H9 (cell line): Measurements from ENCODE around the gene AKIRIN2. TPM values are rescaled to one million over a fixed set of nuclear protein-coding genes. Genes with fewer than 3 reads are reported as not detected.
A peak's percentile ranks its signal among the peaks of the same experiment; 100 is the strongest.

Source experiments
- DNase-seq: peaks from one replicate; pipeline ENCODE4 v3.0.0-alpha.2; 2017
- H2AFZ ChIP-seq: one replicate; pipeline ENCODE4 v1.6.1; 2013; ENCODE audit warnings: mild to moderate bottlenecking, low read length, control low read depth, moderate library complexity
- H2AK5ac ChIP-seq: 2 replicates; pipeline ENCODE4 v1.6.1; 2013; ENCODE audit warnings: low read length, control low read depth, mixed read lengths; ENCODE audit not compliant: insufficient read length
- H2BK120ac ChIP-seq: one replicate; pipeline ENCODE4 v1.6.1; 2013; ENCODE audit warnings: low read depth, mild to moderate bottlenecking, low read length, control low read depth, inconsistent platforms; ENCODE audit not compliant: poor library complexity, severe bottlenecking
- H2BK12ac ChIP-seq: 2 replicates; pipeline ENCODE4 v1.6.1; 2013; ENCODE audit warnings: low read length, control low read depth, mixed read lengths, low read depth; ENCODE audit not compliant: insufficient read length
- H2BK15ac ChIP-seq: 2 replicates; pipeline ENCODE4 v1.6.1; 2013; ENCODE audit warnings: low read depth, low read length, control low read depth
- H2BK20ac ChIP-seq: one replicate; pipeline ENCODE4 v1.6.1; 2013; ENCODE audit warnings: low read depth, mild to moderate bottlenecking, low read length, control low read depth, inconsistent platforms; ENCODE audit not compliant: poor library complexity, severe bottlenecking
- H2BK5ac ChIP-seq: 2 replicates; pipeline ENCODE4 v1.6.1; 2013; ENCODE audit warnings: low read length, control low read depth, mixed read lengths; ENCODE audit not compliant: insufficient read length
- H3K14ac ChIP-seq: 2 replicates; pipeline ENCODE4 v1.6.1; 2013; ENCODE audit warnings: low read length, control low read depth; ENCODE audit not compliant: insufficient read depth
- H3K18ac ChIP-seq: 2 replicates; pipeline ENCODE4 v1.6.1; 2013; ENCODE audit warnings: low read depth, mild to moderate bottlenecking, mixed read lengths, low read length, control low read depth; ENCODE audit not compliant: insufficient read length
- H3K23ac ChIP-seq: 2 replicates; pipeline ENCODE4 v1.6.1; 2013; ENCODE audit warnings: low read length, control low read depth, mixed read lengths, low read depth; ENCODE audit not compliant: insufficient read length
- H3K23me2 ChIP-seq: 2 replicates; pipeline ENCODE4 v1.6.1; 2013; ENCODE audit warnings: low read depth, mild to moderate bottlenecking, mixed read lengths, low read length, control low read depth; ENCODE audit not compliant: insufficient read length, poor library complexity, severe bottlenecking
- H3K27ac ChIP-seq: 2 replicates; pipeline ENCODE4 v1.5.1; 2013; ENCODE audit warnings: low read length, control low read depth, mixed read lengths, low read depth; ENCODE audit not compliant: insufficient read length
- H3K27me3 ChIP-seq: 2 replicates; pipeline ENCODE4 v1.6.1; 2013; ENCODE audit warnings: low read length, control low read depth, inconsistent platforms; ENCODE audit not compliant: insufficient read depth
- H3K4ac ChIP-seq: 2 replicates; pipeline ENCODE4 v1.6.1; 2013; ENCODE audit warnings: low read depth, mild to moderate bottlenecking, control low read depth, inconsistent platforms, low read length, moderate library complexity
- H3K4me1 ChIP-seq: 2 replicates; pipeline ENCODE4 v1.6.1; 2013; ENCODE audit warnings: low read length, control low read depth, inconsistent platforms; ENCODE audit not compliant: insufficient read depth
- H3K4me2 ChIP-seq: 2 replicates; pipeline ENCODE4 v1.6.1; 2013; ENCODE audit warnings: low read length, control low read depth, mixed read lengths; ENCODE audit not compliant: insufficient read length, insufficient read depth
- H3K56ac ChIP-seq: 2 replicates; pipeline ENCODE4 v1.6.1; 2013; ENCODE audit warnings: low read depth, mild to moderate bottlenecking, mixed read lengths, low read length, control low read depth; ENCODE audit not compliant: insufficient read length
- H3K79me1 ChIP-seq: 2 replicates; pipeline ENCODE4 v1.6.1; 2013; ENCODE audit warnings: low read depth, mild to moderate bottlenecking, moderate library complexity, low read length, control low read depth, inconsistent platforms; ENCODE audit not compliant: insufficient read depth, poor library complexity, severe bottlenecking
- H3K79me2 ChIP-seq: 2 replicates; pipeline ENCODE4 v1.6.1; 2013; ENCODE audit warnings: low read length, control low read depth, inconsistent platforms; ENCODE audit not compliant: insufficient read depth
- H3K9ac ChIP-seq: 2 replicates; pipeline ENCODE4 v1.6.1; 2013; ENCODE audit warnings: low read length, control low read depth, mixed read lengths; ENCODE audit not compliant: insufficient read length; ENCODE audit errors: extremely low read depth
- H3K9me3 ChIP-seq: one replicate; pipeline ENCODE4 v1.6.1; 2013; ENCODE audit warnings: low read depth, low read length, inconsistent platforms; ENCODE audit not compliant: control insufficient read depth
- H3T11ph ChIP-seq: one replicate; pipeline ENCODE4 v1.6.1; 2013; ENCODE audit warnings: mild to moderate bottlenecking, low read length, control low read depth, inconsistent platforms
- H4K20me1 ChIP-seq: one replicate; pipeline ENCODE4 v1.6.1; 2013; ENCODE audit not compliant: control insufficient read depth, insufficient read length, insufficient read depth
- H4K5ac ChIP-seq: 2 replicates; pipeline ENCODE4 v1.6.1; 2013; ENCODE audit warnings: low read depth, mild to moderate bottlenecking, mixed read lengths, low read length, control low read depth; ENCODE audit not compliant: insufficient read length
- H4K8ac ChIP-seq: replicated peaks from 2 replicates; pipeline ENCODE4 v1.6.1; 2013; ENCODE audit warnings: low read length, control low read depth, mixed read lengths, low read depth; ENCODE audit not compliant: insufficient read length
- H4K91ac ChIP-seq: 2 replicates; pipeline ENCODE4 v1.6.1; 2013; ENCODE audit warnings: low read depth, mild to moderate bottlenecking, moderate library complexity, mixed read lengths, low read length, control low read depth; ENCODE audit not compliant: insufficient read length
- H3K27ac Mint-ChIP-seq, 3 experiments: 2 replicates in 2 of 3; 3 replicates in 1 of 3; pipeline ENCODE4 v1.8.0; 2020 to 2021; ENCODE audit warnings: mixed read lengths in 3 of 3, mild to moderate bottlenecking in 1 of 3, moderate library complexity in 1 of 3
- H3K27me3 Mint-ChIP-seq: 2 replicates; pipeline ENCODE4 v1.8.0; 2021; ENCODE audit warnings: low read depth, mild to moderate bottlenecking, moderate library complexity, mixed read lengths
- H3K36me3 Mint-ChIP-seq, 3 experiments: 2 replicates in 2 of 3; 3 replicates in 1 of 3; pipeline ENCODE4 v1.8.0; 2020 to 2021; ENCODE audit warnings: low read depth in 3 of 3, mixed read lengths in 3 of 3; ENCODE audit not compliant: insufficient read depth in 1 of 3
- H3K4me1 Mint-ChIP-seq, 2 experiments: 2 replicates each; pipeline ENCODE4 v1.8.0; 2020; ENCODE audit warnings: mixed read lengths in 2 of 2
- H3K4me3 Mint-ChIP-seq, 2 experiments: 2 replicates in 1 of 2; 3 replicates in 1 of 2; pipeline ENCODE4 v1.8.0; 2020 to 2021; ENCODE audit warnings: mild to moderate bottlenecking in 2 of 2, mixed read lengths in 2 of 2, moderate library complexity in 1 of 2
- H3K9me3 Mint-ChIP-seq, 2 experiments: 2 replicates in 1 of 2; 3 replicates in 1 of 2; pipeline ENCODE4 v1.8.0; 2020; ENCODE audit warnings: mild to moderate bottlenecking in 2 of 2, mixed read lengths in 2 of 2, moderate library complexity in 1 of 2
- WGBS: extraction: QIAGEN DNeasy Blood & Tissue Kit; methylation state at CpG from one replicate; pipeline ENCODE4 v1.1.7; 2013; ENCODE audit warnings: missing lambda C conversion rate, low lambda C conversion rate, mixed read lengths; ENCODE audit not compliant: insufficient read length; ENCODE audit errors: extremely low coverage; 5-methylcytosine and 5-hydroxymethylcytosine counted together
- total RNA-seq: library from RNA; stranded (reverse); gene quantifications from 2 replicates; pipeline ENCODE4 v1.2.1, GENCODE V29; 2021
- TF ChIP-seq, protein P1 (sequence below): fragments of 200-600 bp; sonication (generic); conservative IDR thresholded peaks from 3 replicates; pipeline ENCODE4 v1.8.0; 2021; ENCODE audit warnings: antibody characterized with exemption, mild to moderate bottlenecking

Gene AKIRIN2
- total RNA-seq, 1 experiment from 2014 or later: 75.7 TPM

DNA sequence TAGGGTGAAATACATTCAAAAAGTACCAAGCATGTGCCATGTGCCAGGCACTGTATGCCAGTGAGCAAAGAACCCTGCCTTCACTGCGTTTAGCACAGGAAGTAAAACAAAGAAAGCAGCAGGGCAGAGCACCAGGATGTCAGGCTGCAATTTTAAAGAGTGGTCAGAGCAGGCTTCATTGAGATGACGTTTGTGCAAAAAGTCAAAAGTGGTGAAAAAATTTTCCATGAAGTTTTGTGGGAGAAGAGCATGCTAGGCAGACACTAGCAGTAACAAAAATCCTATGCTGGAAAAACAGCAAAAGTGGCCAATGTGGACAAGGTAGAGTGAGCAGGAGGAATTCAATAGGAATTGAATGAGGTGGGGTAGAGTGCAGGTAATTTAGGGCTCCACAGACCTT lies 31.3 kb downstream of the AKIRIN2 start:
- Histone ChIP-seq H3K14ac (no peak overlapping the region), H3T11ph (no peak overlapping the region), H4K5ac (no peak overlapping the region), H2BK120ac (no peak overlapping the region), H3K27me3 (no peaks in the 10 kb centered on the region), H2AK5ac (no peak overlapping the region), H3K4me1 (no peaks in the 10 kb centered on the region), H2AFZ (no peak overlapping the region), H3K79me1 (no peaks in the 10 kb centered on the region), H3K9ac (no peak overlapping the region), H3K4me2 (no peak overlapping the region), H3K9me3 (no peaks in the 10 kb centered on the region), H3K23ac (no peak overlapping the region), H3K23me2 (no peaks in the 10 kb centered on the region), H4K8ac (no peak overlapping the region), H3K79me2 (no peaks in the 10 kb centered on the region), H3K4ac (no peak overlapping the region), H2BK15ac (no peak overlapping the region), H4K20me1 (no peaks in the 10 kb centered on the region), H3K56ac (no peak overlapping the region), H3K27ac (no peak overlapping the region), H2BK5ac (no peak overlapping the region), H2BK12ac (no peak overlapping the region), H3K18ac (no peak overlapping the region), H2BK20ac (no peak overlapping the region), H4K91ac (no peak overlapping the region)
- no peaks in the 10 kb centered on the region for H3K9me3 Mint-ChIP-seq
- WGBS: no CpG with 5 or more reads among the region's 2 CpGs
- DNase-seq: no peak
- peaks cover 21 to 61% (median 42%) of the 10 kb centered on the region in 3 experiments; a peak in 6 of 7 replicates for H3K36me3 Mint-ChIP-seq
- peak overlapping the region; percentile 33 to 76 (median 68) for H3K27ac Mint-ChIP-seq
- peaks cover 13 to 19% of the 10 kb centered on the region in 2 experiments for H3K4me1 Mint-ChIP-seq
- no peaks in the 10 kb centered on the region for H3K27me3 Mint-ChIP-seq
- TF ChIP-seq, protein P1, sequence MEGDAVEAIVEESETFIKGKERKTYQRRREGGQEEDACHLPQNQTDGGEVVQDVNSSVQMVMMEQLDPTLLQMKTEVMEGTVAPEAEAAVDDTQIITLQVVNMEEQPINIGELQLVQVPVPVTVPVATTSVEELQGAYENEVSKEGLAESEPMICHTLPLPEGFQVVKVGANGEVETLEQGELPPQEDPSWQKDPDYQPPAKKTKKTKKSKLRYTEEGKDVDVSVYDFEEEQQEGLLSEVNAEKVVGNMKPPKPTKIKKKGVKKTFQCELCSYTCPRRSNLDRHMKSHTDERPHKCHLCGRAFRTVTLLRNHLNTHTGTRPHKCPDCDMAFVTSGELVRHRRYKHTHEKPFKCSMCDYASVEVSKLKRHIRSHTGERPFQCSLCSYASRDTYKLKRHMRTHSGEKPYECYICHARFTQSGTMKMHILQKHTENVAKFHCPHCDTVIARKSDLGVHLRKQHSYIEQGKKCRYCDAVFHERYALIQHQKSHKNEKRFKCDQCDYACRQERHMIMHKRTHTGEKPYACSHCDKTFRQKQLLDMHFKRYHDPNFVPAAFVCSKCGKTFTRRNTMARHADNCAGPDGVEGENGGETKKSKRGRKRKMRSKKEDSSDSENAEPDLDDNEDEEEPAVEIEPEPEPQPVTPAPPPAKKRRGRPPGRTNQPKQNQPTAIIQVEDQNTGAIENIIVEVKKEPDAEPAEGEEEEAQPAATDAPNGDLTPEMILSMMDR: no peak
- H3K4me3 Mint-ChIP-seq: no peak overlapping the region
